HT-29 (cell line): ENCODE data around the gene CFB. TPM values are rescaled to one million over a fixed set of nuclear protein-coding genes. Genes with fewer than 3 reads are reported as not detected.
"Not testable (repeated sequence)": the region's sequence is repeated elsewhere in the genome, so short reads cannot be mapped to it uniquely, and the experiment has no call there.

ENCODE experiments used
- DNase-seq: peaks from one replicate; pipeline ENCODE4 v3.0.0-alpha.2; 2015; ENCODE audit warnings: low spot score
- small RNA-seq: library from RNA; depleted of rRNA; stranded (forward); fragments of <200 nt; gene quantifications from one replicate; pipeline ENCODE3, GENCODE V24; 2014
- total RNA-seq: library from RNA; depleted of rRNA; stranded (reverse); fragments of >200 nt; shearing (Covaris generic); gene quantifications from 2 replicates; pipeline ENCODE4 v1.2.3, GENCODE V29; 2014; rRNA removed

Gene CFB
- total RNA-seq, 1 experiment from 2014 or later = 2.6 TPM

DNA sequence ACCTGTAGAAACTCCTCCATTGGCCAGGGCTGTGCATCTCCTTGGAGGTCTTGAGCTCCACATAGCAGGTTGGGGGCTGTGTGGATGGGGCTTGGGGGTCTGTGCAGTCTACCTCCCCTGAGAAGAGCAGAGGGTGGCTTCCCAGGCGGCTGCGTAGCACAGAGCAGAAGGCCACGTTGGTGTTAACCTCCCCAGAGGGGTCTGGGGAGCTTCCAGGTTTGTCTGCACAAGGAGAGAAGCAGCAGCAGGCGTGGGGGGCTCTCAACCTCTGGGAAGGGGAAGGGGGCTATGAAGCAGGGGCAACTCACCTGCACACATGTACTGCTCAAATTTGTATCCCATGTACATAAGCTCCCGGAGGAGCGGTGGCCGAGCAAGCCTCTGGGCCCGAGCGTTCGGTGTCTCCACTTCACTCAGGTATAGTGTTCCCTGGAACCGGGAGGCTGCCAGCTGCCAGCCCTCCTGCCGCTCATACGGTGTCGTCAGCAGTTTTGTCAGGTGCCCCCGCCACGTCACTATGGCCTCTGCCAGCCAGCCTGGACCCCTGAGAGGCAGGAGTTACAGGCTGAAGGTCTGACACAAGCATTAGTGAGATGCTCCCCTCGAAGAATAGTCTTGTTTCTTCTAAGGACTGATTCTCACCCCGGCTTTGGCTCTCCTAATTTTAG is 24.8 kb downstream of the CFB start:
- peak; percentile 19 for DNase-seq

DNA sequence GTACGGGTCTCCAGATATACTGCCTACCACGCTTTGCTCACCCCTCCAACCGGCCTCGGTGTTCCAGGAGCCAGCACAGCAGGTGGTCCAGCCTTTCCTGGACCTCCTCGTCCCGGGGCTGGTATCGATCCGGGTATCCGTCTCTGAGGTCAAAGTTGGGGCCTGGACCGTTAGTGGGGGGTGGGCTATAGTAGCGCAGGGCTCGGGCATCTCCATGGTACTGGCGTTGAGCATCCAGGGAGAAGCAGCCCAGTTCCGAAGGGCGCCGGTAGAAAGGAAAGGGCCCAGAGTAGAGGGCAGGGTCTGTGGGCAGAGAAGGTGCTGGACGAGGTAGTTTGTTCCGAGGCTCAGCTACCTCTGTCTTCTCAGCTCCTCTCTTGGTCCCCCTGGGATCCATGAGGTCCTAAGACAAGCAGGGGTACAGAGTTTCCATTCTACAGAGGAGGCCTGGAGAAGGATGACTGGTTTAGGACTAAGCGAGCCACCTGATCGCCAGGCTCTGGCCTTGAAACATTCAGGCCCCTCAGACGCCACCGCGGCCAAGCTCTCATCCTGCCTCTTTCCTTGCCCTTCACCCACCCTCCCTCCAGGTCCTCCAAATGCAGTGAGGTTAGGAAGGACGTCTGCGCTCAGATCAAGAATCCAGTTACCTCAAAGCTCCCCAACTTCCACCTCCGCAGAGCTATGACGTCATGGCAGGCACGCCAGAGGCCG is 25.5 kb downstream of the CFB start:
- DNase-seq = no peak

DNA sequence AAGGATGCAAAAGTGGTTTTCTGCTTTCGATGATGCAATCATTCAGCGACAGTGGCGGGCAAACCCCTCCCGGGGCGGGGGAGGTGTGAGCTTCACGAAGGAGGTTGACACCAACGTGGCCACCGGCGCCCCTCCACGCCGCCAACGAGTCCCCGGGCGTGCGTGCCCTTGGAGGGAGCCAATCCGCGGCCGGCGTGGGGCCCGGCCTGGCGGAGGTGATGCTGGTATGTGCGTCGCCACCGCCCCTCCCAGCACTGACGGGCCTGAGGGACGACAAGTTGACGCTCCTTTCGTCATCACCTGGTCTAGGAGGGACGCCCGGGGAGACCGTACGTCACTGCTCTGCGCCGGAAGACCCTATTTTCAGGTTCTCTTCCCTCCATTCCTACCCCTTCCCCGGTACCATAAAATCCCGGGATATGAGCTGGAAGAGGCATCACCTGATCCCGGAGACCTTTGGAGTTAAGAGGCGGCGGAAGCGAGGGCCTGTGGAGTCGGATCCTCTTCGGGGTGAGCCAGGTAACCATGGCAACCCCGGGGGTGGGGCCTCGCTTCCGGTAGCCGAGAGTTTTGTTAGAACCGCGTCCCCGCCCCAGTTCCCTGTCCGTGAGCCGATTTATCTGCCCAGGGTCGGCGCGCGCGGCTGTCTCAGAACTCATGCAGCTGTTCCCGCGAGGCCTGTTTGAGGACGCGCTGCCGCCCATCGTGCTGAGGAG is 26.3 kb downstream of the CFB start, which contains the start of gene DXO:
TSS of gene DXO (minus strand) at position 146 of the 716 bp plus-strand sequence. CDS start 463 bp downstream, outside the sequence.
- DNase-seq = peak; percentile 97

DNA sequence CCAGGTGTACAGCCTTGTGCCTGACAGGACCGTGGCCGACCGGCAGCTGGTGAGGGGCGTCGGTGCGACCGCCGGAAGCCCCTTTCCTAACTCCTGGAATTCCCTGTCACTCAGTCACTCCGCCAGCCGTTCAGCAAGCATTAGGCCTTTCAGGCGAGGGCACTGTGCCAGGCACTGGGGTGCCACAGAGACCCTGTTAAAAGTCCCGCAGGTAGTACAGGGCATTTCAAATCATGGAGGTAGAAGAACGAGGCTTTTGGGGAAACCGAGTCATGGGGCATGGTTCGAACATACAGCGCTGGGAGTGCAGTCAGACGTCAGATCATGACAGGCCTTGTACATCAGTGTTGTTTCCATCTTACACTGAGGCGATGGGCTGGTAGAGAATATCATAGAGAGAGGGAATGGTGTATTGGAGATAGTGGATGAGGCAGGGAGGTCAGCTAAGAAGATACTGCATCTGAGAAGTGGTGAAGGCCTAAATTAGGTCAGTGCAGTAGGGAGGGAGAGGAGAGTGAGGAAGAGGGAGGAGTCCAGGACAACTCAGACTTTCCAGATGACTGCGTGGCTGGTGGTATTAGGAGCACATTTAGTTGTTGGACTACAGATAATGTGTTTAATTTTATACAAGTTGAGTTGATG is 26.9 kb downstream of the CFB start:
- no peak for DNase-seq

DNA sequence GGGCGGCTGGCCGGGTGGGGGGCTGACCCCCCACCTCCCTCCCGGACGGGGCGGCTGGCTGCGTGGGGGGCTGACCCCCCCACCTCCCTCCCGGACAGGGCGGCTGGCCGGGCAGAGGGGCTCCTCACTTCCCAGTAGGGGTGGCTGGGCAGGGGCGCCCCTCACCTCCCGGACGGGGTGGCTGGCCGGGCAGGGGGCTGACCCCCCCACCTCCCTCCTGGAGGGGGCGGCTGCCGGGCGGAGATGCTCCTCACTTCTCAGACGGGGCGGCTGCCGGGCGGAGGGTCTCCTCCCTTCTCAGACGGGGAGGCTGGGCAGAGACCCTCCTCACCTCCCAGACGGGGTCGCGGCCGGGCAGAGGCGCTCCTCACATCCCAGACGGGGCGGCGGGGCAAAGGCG is 30.2 kb downstream of the CFB start:
- DNase-seq = not testable (repeated sequence)

DNA sequence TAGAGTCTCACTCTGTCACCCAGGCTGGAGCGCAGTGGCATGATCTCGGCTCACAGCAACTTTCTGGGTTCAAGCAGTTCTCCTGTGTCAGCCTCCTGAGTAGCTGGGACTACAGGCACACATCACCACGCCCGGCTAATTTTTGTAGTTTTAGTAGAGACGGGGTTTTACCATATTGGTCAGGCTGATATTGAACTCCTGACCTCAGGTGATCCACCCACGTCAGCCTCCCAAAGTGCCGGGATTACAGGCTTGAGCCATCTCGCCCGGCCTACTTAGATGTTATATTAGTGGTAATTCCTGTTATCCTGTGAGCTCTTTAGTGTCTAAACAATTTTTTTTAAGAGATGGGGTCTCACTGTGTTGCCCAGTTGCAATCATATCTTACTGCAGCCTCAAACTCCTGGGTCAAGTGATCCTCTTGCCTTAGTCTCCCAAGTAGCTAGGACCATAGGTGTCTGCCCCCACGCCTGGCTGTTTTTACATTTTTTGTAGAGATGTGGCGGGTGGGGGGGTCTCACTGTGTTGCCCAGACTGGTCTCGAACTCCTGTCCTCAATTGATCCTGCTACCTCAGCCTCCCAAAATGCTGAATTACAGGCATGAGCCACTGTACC is 32.0 kb downstream of the CFB start:
- DNase-seq = no peak

DNA sequence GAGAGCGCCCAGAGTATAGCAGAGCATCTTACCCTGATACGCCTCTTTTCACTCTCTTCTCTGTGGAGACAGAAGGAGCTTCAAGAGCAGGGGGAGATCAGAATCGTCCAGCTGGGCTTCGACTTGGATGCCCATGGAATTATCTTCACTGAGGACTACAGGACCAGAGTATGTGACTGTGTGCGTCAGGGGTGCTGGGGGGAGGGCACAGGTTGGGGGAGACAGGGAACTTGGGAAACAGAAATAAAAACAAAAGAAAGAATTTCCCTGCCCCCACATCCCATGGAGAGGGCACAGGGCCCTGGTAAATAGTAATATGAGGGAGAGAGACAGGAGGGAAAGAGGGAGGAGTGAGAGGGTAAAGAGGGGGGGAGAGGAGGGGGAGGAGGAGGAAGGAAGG is 32.9 kb downstream of the CFB start:
- DNase-seq = no peak

DNA sequence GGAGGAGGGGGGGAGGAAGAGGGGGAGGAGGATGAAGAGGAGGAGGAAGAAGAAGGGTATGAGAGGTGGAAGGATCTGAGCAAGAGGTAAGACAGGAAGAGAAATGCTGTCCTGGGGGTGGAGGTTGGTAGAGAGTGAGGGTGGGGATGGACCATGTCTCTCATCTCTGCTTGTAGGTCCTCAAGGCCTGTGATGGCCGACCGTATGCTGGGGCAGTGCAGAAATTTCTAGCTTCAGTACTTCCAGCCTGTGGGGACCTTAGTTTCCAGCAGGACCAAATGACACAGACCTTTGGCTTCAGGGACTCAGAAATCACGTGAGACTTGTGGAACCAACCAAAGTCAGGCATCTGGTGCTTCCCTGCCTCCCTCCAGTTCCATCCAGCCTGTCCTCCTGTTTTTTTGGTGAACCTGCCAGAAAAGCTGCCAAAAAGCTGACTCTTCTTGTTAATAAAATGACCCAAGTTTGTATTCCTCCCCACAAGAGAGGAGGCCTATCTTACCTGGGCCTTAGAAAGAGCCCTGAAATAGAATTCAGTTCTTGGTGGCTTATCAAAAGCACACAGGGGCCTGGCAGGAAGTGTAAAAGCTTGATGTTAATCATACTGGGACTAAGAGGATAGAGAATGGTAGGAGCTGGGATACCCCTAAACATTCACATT is 33.5 kb downstream of the CFB start:
- no peak for DNase-seq

DNA sequence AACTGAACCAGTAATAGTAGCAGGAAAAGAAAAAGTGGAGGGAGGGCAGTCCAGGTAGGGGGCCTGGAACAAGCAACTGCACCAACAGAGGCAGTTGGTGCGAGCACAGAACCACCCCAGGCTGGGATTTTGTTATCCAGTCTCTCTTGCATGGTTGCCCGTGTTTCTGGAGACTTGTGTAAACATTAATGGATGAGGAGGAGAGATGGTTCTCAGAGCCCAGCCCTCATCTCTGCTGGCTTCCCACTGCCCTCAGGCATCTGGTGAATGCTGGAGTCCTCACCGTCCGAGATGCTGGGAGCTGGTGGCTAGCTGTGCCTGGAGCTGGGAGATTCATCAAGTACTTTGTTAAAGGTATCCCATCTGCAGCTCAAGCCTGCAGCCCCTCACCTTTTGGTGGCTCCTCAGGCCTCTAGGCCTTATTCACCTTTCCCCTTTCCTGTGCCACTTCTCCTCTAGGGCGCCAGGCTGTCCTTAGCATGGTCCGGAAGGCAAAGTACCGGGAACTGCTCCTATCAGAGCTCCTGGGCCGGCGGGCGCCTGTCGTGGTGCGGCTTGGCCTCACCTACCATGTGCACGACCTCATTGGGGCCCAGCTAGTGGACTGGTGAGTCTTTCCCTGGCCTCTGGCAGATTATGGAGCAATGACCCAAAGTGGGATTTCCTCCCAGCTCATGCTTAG is 34.4 kb downstream of the CFB start:
- DNase-seq = not testable (repeated sequence)

DNA sequence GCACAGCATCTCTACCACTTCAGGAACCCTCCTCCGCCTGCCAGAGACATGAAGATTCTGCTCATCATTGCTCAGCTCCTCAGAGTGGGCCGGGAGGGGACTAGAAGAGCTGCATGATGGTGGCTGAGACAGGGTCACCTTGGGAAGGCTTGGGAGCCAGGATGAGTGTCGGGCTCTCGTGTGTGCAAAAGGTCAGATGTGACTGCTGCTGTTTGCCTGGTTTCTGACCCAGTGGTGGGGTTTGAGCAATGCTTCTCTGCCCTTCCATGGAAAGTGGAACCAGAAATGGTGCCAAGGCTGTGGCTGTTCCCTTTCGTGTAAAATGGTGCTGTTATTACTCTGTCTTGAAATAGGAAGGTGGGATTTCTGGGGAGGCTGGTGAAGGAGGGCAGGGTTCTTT is 35.1 kb downstream of the CFB start:
- not testable (repeated sequence) for DNase-seq

DNA sequence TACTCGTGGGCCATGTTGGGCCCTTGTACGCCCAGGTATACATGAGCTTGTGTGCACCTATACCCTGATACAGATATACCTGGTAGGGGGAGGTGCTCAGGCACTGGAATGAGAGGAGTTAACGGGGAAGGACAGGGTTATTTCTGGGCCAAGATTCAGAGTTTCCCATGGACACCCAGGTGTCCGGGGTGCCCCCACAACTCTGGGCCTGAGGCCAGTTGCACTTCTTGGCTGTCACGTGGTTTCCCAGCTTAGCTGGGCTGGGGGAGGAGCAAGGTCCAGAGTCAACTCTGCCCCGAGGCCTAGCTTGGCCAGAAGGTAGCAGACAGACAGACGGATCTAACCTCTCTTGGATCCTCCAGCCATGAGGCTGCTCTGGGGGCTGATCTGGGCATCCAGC is 35.8 kb downstream of the CFB start, which contains the start of gene C4A:
TSS of gene C4A (plus strand) at position 314 of the 400 bp plus-strand sequence. CDS start at position 365, 51 bp downstream.
- not testable (repeated sequence) for DNase-seq

DNA sequence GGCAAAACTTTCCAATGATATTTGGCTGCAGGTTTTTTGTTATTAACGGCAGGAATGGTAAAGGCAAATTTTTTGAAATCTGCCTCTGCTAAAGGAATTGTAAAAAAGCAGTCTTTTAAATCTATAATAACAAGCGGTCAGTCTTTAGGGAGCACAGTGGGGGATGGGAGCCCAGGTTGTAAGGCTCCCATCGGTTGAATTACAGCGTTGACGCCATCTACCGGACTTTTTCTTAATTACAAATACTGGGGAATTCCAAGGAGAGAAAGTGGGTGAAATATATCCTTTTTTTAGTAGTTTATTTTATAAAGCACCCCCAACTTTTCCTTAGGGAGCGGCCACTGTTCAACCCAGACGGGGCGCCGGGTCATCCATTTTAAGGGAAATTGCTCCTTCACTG is 43.5 kb downstream of the CFB start:
- not testable (repeated sequence) for DNase-seq

DNA sequence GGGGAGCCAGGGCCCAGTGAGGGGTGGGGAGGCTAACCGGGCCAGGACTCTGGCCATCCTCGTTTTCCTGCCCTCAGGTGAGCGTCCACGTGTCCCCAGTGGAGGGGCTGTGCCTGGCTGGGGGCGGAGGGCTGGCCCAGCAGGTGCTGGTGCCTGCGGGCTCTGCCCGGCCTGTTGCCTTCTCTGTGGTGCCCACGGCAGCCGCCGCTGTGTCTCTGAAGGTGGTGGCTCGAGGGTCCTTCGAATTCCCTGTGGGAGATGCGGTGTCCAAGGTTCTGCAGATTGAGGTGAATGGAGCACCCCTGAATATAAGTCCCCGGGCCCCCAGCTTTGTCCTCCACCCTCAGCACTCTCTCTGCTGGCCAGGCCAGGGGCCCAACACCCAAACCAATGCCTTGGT is 48.5 kb downstream of the CFB start:
- not testable (repeated sequence) for DNase-seq

DNA sequence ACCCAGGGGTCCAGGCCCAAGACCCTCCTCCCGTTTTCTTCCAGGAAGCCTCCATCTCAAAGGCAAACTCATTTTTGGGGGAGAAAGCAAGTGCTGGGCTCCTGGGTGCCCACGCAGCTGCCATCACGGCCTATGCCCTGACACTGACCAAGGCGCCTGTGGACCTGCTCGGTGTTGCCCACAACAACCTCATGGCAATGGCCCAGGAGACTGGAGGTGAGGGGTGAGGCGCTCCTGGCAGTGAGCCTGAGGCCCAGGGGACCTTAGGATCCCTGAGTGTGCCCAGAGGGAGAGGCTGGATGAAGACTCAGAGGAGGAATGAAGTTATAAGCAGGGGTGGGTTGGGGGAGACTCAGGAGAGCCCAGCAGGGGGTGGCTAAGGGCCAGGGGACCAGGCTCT is 50.5 kb downstream of the CFB start:
- not testable (repeated sequence) for DNase-seq

Small RNA genes within 50 kb of the gene (small RNA-seq; reads per million reads assigned to genes)
- not detected for gene AL645922.1

Other genes with a start within 250 kb of the CFB start
- gene ABHD16A, start 242.8 kb upstream of the CFB start, total RNA-seq = 32.5 and 37.9 TPM in 2 replicates
- not detected in 2 replicates for gene LY6G6F, start 239.2 kb upstream of the CFB start, total RNA-seq
- not detected in 2 replicates for gene LY6G6D, start 230.7 kb upstream of the CFB start, total RNA-seq
- not detected in 2 replicates for gene LY6G6C, start 224.3 kb upstream of the CFB start, total RNA-seq
- 0.18 TPM in 1 of 2 replicates, not detected in the other for gene MPIG6B, start 222.7 kb upstream of the CFB start, total RNA-seq
- 107 and 116 TPM in 2 replicates for gene DDAH2, start 216.8 kb upstream of the CFB start, total RNA-seq
- 914 and 960 TPM in 2 replicates for gene CLIC1, start 209.6 kb upstream of the CFB start, total RNA-seq
- 19.6 and 20.9 TPM in 2 replicates for gene MSH5, start 206.1 kb upstream of the CFB start, total RNA-seq
- gene SAPCD1, start 183.4 kb upstream of the CFB start, total RNA-seq = 6.3 and 11.6 TPM in 2 replicates
- 5.6 and 11.2 TPM in 2 replicates for gene VWA7, start 168.8 kb upstream of the CFB start, total RNA-seq
- gene VARS1, start 150.3 kb upstream of the CFB start, total RNA-seq = 128 and 138 TPM in 2 replicates
- gene LSM2, start 139.1 kb upstream of the CFB start, total RNA-seq = 77.4 and 93.6 TPM in 2 replicates
- gene HSPA1L, start 130.8 kb upstream of the CFB start, total RNA-seq = 0.64 and 1.3 TPM in 2 replicates
- 379 and 403 TPM in 2 replicates for gene HSPA1A, start 130.6 kb upstream of the CFB start, total RNA-seq
- gene HSPA1B, start 118.4 kb upstream of the CFB start, total RNA-seq = 655 TPM in 2 replicates
- gene NEU1, start 83.3 kb upstream of the CFB start, total RNA-seq = 82.3 and 87.1 TPM in 2 replicates
- 101 and 124 TPM in 2 replicates for gene SLC44A4, start 67.1 kb upstream of the CFB start, total RNA-seq
- gene EHMT2, start 48.4 kb upstream of the CFB start, total RNA-seq = 85.9 and 98.5 TPM in 2 replicates
- gene ZBTB12, start 44.0 kb upstream of the CFB start, total RNA-seq = 12.6 and 13.6 TPM in 2 replicates
- gene C2, start 18.4 kb upstream of the CFB start, total RNA-seq = 0.28 and 0.91 TPM in 2 replicates
- gene NELFE, start 12.9 kb downstream of the CFB start, total RNA-seq = 85.4 and 103 TPM in 2 replicates
- gene SKIC2, start 13.1 kb downstream of the CFB start, total RNA-seq = 62.5 and 66.2 TPM in 2 replicates
- gene DXO, start 26.0 kb downstream of the CFB start, total RNA-seq = 54.8 and 61.6 TPM in 2 replicates
- 0.57 and 1.9 TPM in 2 replicates for gene C4A, start 36.0 kb downstream of the CFB start, total RNA-seq
- 1.4 and 1.9 TPM in 2 replicates for gene C4B, start 68.7 kb downstream of the CFB start, total RNA-seq
- not detected in 2 replicates for gene CYP21A2, start 92.3 kb downstream of the CFB start, total RNA-seq
- gene TNXB, start 163.2 kb downstream of the CFB start, total RNA-seq = 0.03 TPM in 1 of 2 replicates, not detected in the other
- gene ATF6B, start 182.2 kb downstream of the CFB start, total RNA-seq = 55.7 and 60.0 TPM in 2 replicates
- 5.2 and 7.4 TPM in 2 replicates for gene FKBPL, start 184.2 kb downstream of the CFB start, total RNA-seq
- gene PRRT1, start 205.8 kb downstream of the CFB start, total RNA-seq = not detected in 2 replicates
- gene PPT2, start 208.0 kb downstream of the CFB start, total RNA-seq = 19.7 and 56.2 TPM in 2 replicates
- 4.5 and 6.6 TPM in 2 replicates for gene EGFL8, start 218.5 kb downstream of the CFB start, total RNA-seq
- 48.6 and 52.8 TPM in 2 replicates for gene AGPAT1, start 230.0 kb downstream of the CFB start, total RNA-seq
- 45.4 and 50.5 TPM in 2 replicates for gene RNF5, start 232.3 kb downstream of the CFB start, total RNA-seq
- 3.0 and 4.9 TPM in 2 replicates for gene AGER, start 238.2 kb downstream of the CFB start, total RNA-seq
- 16.6 and 18.7 TPM in 2 replicates for gene PBX2, start 244.1 kb downstream of the CFB start, total RNA-seq
- gene GPSM3, start 246.5 kb downstream of the CFB start, total RNA-seq = 2.2 and 4.7 TPM in 2 replicates